Esophagus squamous epithelium (tissue), 4 donors: ENCODE data around the gene TEP1.

Experiments used
- POLR2A ChIP-seq, 4 donors: fragments of 450-650 bp; IDR thresholded peaks; one replicate each; pipeline ENCODE4 v1.6.1; 2017; ENCODE audit warnings: antibody characterized with exemption in 4 of 4, mild to moderate bottlenecking in 4 of 4, moderate library complexity in 3 of 4
- TF ChIP-seq, protein P1 (sequence below), 6 experiments: fragments of 450-650 bp in 4 of 6; fragments of 200-600 bp in 2 of 6; sonication (generic) in 2 of 6; IDR thresholded peaks; one replicate each; pipeline ENCODE4 v1.5.1; 2016 to 2019; ENCODE audit warnings: antibody characterized with exemption in 6 of 6, mild to moderate bottlenecking in 4 of 6, moderate library complexity in 4 of 6

DNA sequence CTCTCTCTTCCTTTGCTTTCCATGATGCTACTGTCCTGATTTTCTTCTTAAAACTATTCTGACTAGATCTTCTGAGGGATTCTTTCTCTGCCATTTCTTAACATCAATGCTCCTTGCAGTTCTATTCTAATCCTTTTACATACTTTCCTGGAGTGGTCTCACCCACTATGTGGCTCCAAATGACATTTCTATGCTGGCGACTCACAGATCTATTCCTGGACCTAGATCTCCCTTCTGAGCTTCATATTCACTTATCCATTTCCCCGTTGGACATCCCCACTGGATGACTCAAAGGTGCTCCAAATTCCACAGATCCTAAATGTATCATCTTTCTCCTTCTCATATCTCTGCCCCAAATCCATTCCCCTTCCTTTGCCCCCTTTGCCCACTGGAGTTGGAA, 4.1 kb downstream of the TEP1 start:
- TF ChIP-seq, protein P1, sequence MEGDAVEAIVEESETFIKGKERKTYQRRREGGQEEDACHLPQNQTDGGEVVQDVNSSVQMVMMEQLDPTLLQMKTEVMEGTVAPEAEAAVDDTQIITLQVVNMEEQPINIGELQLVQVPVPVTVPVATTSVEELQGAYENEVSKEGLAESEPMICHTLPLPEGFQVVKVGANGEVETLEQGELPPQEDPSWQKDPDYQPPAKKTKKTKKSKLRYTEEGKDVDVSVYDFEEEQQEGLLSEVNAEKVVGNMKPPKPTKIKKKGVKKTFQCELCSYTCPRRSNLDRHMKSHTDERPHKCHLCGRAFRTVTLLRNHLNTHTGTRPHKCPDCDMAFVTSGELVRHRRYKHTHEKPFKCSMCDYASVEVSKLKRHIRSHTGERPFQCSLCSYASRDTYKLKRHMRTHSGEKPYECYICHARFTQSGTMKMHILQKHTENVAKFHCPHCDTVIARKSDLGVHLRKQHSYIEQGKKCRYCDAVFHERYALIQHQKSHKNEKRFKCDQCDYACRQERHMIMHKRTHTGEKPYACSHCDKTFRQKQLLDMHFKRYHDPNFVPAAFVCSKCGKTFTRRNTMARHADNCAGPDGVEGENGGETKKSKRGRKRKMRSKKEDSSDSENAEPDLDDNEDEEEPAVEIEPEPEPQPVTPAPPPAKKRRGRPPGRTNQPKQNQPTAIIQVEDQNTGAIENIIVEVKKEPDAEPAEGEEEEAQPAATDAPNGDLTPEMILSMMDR (IDR thresholded peaks at IDR 0.05): no peak
- TF ChIP-seq POLR2A (IDR thresholded peaks at IDR 0.05): no peak
